Liver (tissue), 3 donors: ENCODE data around the gene PTPN22.

Experiments used
- CTCF ChIP-seq: fragments of 150-350 bp; IDR thresholded peaks from 2 replicates; pipeline ENCODE4 v1.5.1; 2017; ENCODE audit warnings: improper control_type of control experiment, low read depth, low read length; ENCODE audit not compliant: missing input control
- EGR1 ChIP-seq, 2 donors: IDR thresholded peaks; 2 replicates each; pipeline ENCODE4 v1.6.1; 2016 to 2018; ENCODE audit warnings: antibody characterized with exemption in 2 of 2, low read depth in 2 of 2
- GABPA ChIP-seq, 2 donors: IDR thresholded peaks in 1 of 2; conservative IDR thresholded peaks in 1 of 2; 2 replicates each; pipeline ENCODE4 v1.6.1; 2016; ENCODE audit warnings: antibody characterized with exemption in 2 of 2, mild to moderate bottlenecking in 1 of 2, moderate library complexity in 1 of 2
- MAX ChIP-seq: IDR thresholded peaks from 2 replicates; pipeline ENCODE4 v1.6.1; 2016; ENCODE audit warnings: antibody characterized with exemption
- RAD21 ChIP-seq, 2 donors: IDR thresholded peaks; 2 replicates each; pipeline ENCODE4 v1.6.1; 2016; ENCODE audit warnings: antibody characterized with exemption in 2 of 2, mild to moderate bottlenecking in 2 of 2
- TAF1 ChIP-seq: conservative IDR thresholded peaks from 2 replicates; pipeline ENCODE4 v1.6.1; 2016; ENCODE audit warnings: antibody characterized with exemption, mild to moderate bottlenecking
- YY1 ChIP-seq: IDR thresholded peaks from 2 replicates; pipeline ENCODE4 v1.6.1; 2016; ENCODE audit warnings: antibody characterized with exemption, mild to moderate bottlenecking
- TF ChIP-seq, protein P1 (sequence below): IDR thresholded peaks from 2 replicates; pipeline ENCODE4 v1.6.1; 2016; ENCODE audit warnings: antibody characterized with exemption, mild to moderate bottlenecking
- TF ChIP-seq, protein P2 (sequence below): IDR thresholded peaks from 2 replicates; pipeline ENCODE4 v1.6.1; 2016; ENCODE audit warnings: antibody characterized with exemption
- donor health status: healthy.
- donor health status: healthy.

GRCh38 chr1:113901191-113901590 is 29.7 kb upstream of the PTPN22 start:
- TF ChIP-seq EGR1 (IDR thresholded peaks at IDR 0.05; ENCODE audit: low read depth in 2 of 2) (no peak), CTCF (no peak), RAD21 (IDR thresholded peaks at IDR 0.05) (no peak), GABPA (IDR thresholded peaks at IDR 0.05 in 1 of 2, conservative IDR thresholded peaks at IDR 0.05 in 1 of 2) (no peak), TAF1 (no peak), MAX (no peak), YY1 (no peak)
- TF ChIP-seq, protein P1, sequence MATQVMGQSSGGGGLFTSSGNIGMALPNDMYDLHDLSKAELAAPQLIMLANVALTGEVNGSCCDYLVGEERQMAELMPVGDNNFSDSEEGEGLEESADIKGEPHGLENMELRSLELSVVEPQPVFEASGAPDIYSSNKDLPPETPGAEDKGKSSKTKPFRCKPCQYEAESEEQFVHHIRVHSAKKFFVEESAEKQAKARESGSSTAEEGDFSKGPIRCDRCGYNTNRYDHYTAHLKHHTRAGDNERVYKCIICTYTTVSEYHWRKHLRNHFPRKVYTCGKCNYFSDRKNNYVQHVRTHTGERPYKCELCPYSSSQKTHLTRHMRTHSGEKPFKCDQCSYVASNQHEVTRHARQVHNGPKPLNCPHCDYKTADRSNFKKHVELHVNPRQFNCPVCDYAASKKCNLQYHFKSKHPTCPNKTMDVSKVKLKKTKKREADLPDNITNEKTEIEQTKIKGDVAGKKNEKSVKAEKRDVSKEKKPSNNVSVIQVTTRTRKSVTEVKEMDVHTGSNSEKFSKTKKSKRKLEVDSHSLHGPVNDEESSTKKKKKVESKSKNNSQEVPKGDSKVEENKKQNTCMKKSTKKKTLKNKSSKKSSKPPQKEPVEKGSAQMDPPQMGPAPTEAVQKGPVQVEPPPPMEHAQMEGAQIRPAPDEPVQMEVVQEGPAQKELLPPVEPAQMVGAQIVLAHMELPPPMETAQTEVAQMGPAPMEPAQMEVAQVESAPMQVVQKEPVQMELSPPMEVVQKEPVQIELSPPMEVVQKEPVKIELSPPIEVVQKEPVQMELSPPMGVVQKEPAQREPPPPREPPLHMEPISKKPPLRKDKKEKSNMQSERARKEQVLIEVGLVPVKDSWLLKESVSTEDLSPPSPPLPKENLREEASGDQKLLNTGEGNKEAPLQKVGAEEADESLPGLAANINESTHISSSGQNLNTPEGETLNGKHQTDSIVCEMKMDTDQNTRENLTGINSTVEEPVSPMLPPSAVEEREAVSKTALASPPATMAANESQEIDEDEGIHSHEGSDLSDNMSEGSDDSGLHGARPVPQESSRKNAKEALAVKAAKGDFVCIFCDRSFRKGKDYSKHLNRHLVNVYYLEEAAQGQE, result no peak
- TF ChIP-seq, protein P2, sequence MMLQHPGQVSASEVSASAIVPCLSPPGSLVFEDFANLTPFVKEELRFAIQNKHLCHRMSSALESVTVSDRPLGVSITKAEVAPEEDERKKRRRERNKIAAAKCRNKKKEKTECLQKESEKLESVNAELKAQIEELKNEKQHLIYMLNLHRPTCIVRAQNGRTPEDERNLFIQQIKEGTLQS, result no peak
